H7 (cell line): Measurements from ENCODE around the gene ENO3. TPM values are rescaled to one million over a fixed set of nuclear protein-coding genes. Genes with fewer than 3 reads are reported as not detected.

Experiments
- DNase-seq: peaks from one replicate; pipeline ENCODE4 v3.0.0; 2012
- H3K27me3 ChIP-seq: 2 replicates; pipeline ENCODE4 v1.6.0; 2011; ENCODE audit warnings: mild to moderate bottlenecking, low read length; ENCODE audit not compliant: control insufficient read depth, insufficient read depth
- H3K36me3 ChIP-seq: replicated peaks from 2 replicates; pipeline ENCODE4 v1.5.1; 2011; ENCODE audit warnings: low read length; ENCODE audit not compliant: control insufficient read depth, insufficient read depth
- H3K4me3 ChIP-seq: 2 replicates; pipeline ENCODE4 v1.5.1; 2011; ENCODE audit warnings: low read depth, mild to moderate bottlenecking, control low read depth, low read length, moderate library complexity; ENCODE audit not compliant: insufficient read depth
- total RNA-seq: library from RNA; depleted of rRNA; stranded (reverse); fragments of >200 nt; shearing (Covaris generic); gene quantifications from 2 replicates; pipeline ENCODE4 v1.2.3, GENCODE V29; 2014

Gene ENO3
- total RNA-seq, 1 experiment from 2014 or later = 25.7 TPM

GRCh38 chr17:4969551-4970173, 18.7 kb downstream of the ENO3 start:
- DNase-seq = no peak
- Histone ChIP-seq H3K4me3 (peak overlapping the region; percentile 87; the same call in 1 of the 2 replicates), H3K27me3 (peaks cover 19% of the 10 kb centered on the region; the same call in 1 of the 2 replicates), H3K36me3 (peaks cover 4% of the 10 kb centered on the region)

GRCh38 chr17:4970273-4970672, 19.4 kb downstream of the ENO3 start:
- Histone ChIP-seq H3K36me3 (peaks cover 4% of the 10 kb centered on the region), H3K4me3 (no peak overlapping the region), H3K27me3 (peaks cover 22% of the 10 kb centered on the region; the same call in 1 of the 2 replicates)
- no peak for DNase-seq

- DNase-seq = no peak
- Histone ChIP-seq H3K27me3 (peaks cover 22% of the 10 kb centered on the region; the same call in 1 of the 2 replicates), H3K4me3 (no peak overlapping the region), H3K36me3 (peaks cover 4% of the 10 kb centered on the region)
These were observed 20.9 kb downstream of the ENO3 start for GRCh38 chr17:4971826-4972225.

GRCh38 chr17:4972322-4972721, 21.4 kb downstream of the ENO3 start:
- H3K4me3 ChIP-seq = no peak overlapping the region
- peaks cover 4% of the 10 kb centered on the region for H3K36me3 ChIP-seq
- DNase-seq = peak; percentile 61
- peaks cover 24% of the 10 kb centered on the region; the same call in 1 of the 2 replicates for H3K27me3 ChIP-seq

GRCh38 chr17:4972752-4973151, 21.8 kb downstream of the ENO3 start:
- Histone ChIP-seq H3K36me3 (peaks cover 6% of the 10 kb centered on the region), H3K4me3 (no peak overlapping the region)
- DNase-seq = peak; percentile 83

GRCh38 chr17:4973256-4974114, 22.6 kb downstream of the ENO3 start:
- peaks cover 30% of the 10 kb centered on the region; the same call in 1 of the 2 replicates for H3K27me3 ChIP-seq
- H3K4me3 ChIP-seq = no peak overlapping the region
- no peak for DNase-seq
- peaks cover 6% of the 10 kb centered on the region for H3K36me3 ChIP-seq

More at GRCh38 chr17:4972752-4973151, 21.8 kb downstream of the ENO3 start:
- peaks cover 25% of the 10 kb centered on the region; the same call in 1 of the 2 replicates for H3K27me3 ChIP-seq

GRCh38 chr17:4974115-4974670, 23.3 kb downstream of the ENO3 start:
- no peak for DNase-seq
- peaks cover 31% of the 10 kb centered on the region; the same call in 1 of the 2 replicates for H3K27me3 ChIP-seq
- no peak overlapping the region for H3K4me3 ChIP-seq
- H3K36me3 ChIP-seq = peaks cover 6% of the 10 kb centered on the region

GRCh38 chr17:4978726-4979125, 27.8 kb downstream of the ENO3 start:
- Histone ChIP-seq H3K36me3 (peaks cover 4% of the 10 kb centered on the region), H3K4me3 (no peak overlapping the region), H3K27me3 (peaks cover 21% of the 10 kb centered on the region; the same call in 1 of the 2 replicates)
- no peak for DNase-seq

- peak; percentile 94 for DNase-seq
These were observed 29.8 kb downstream of the ENO3 start for GRCh38 chr17:4980644-4981216.

GRCh38 chr17:4982305-4982704, 31.4 kb downstream of the ENO3 start:
- Histone ChIP-seq H3K4me3 (no peak overlapping the region), H3K36me3 (peaks cover 4% of the 10 kb centered on the region), H3K27me3 (peaks cover 10% of the 10 kb centered on the region; the same call in 1 of the 2 replicates)
- no peak for DNase-seq

More at GRCh38 chr17:4980644-4981216, 29.8 kb downstream of the ENO3 start:
- Histone ChIP-seq H3K27me3 (peaks cover 10% of the 10 kb centered on the region; the same call in 1 of the 2 replicates), H3K4me3 (no peak overlapping the region), H3K36me3 (peaks cover 4% of the 10 kb centered on the region)

- peaks cover 7% of the 10 kb centered on the region; the same call in 1 of the 2 replicates for H3K27me3 ChIP-seq
- DNase-seq = no peak
- peak overlapping the region; percentile 78; the same call in 1 of the 2 replicates for H3K4me3 ChIP-seq
- peaks cover 2% of the 10 kb centered on the region for H3K36me3 ChIP-seq
These were observed 35.5 kb downstream of the ENO3 start for GRCh38 chr17:4986403-4986802.

- Histone ChIP-seq H3K27me3 (peaks cover 6% of the 10 kb centered on the region; the same call in 1 of the 2 replicates), H3K4me3 (peak within 1 kb of the TSS; percentile 78), H3K36me3 (peaks cover 2% of the 10 kb centered on the region)
- peak; percentile 93 for DNase-seq
These were observed 36.2 kb downstream of the ENO3 start, which contains the start of gene CAMTA2 for GRCh38 chr17:4986951-4987766. Gene CAMTA2, minus strand, starts transcription at chr17:4987675. Its CDS starts 1,453 bp downstream, at chr17:4986222.

GRCh38 chr17:4987767-4988567, 37.0 kb downstream of the ENO3 start:
- Histone ChIP-seq H3K4me3 (peak overlapping the region; percentile 78), H3K27me3 (peaks cover 6% of the 10 kb centered on the region; the same call in 1 of the 2 replicates), H3K36me3 (no peaks in the 10 kb centered on the region)
- DNase-seq = no peak
